MG63 (cell line): ENCODE data around the gene RAPGEF2. TPM values are rescaled to one million over a fixed set of nuclear protein-coding genes. Genes with fewer than 3 reads are reported as not detected.

ENCODE experiments used
- DNase-seq: peaks from one replicate; pipeline ENCODE4 v3.0.0-alpha.2; 2020
- H3K27me3 ChIP-seq: fragments of 250-450 bp; sonication (Bioruptor Pico); 2 replicates; pipeline ENCODE4 v1.5.1; 2020; ENCODE audit warnings: mild to moderate bottlenecking, moderate library complexity
- H3K36me3 ChIP-seq: fragments of 250-450 bp; sonication (Bioruptor Pico); 2 replicates; pipeline ENCODE4 v1.5.1; 2020; ENCODE audit warnings: mild to moderate bottlenecking, moderate library complexity
- H3K4me3 ChIP-seq: fragments of 250-450 bp; sonication (Bioruptor Pico); 2 replicates; pipeline ENCODE4 v1.5.1; 2020; ENCODE audit warnings: mild to moderate bottlenecking, moderate library complexity
- H3K9me3 ChIP-seq: fragments of 250-450 bp; sonication (Bioruptor Pico); 2 replicates; pipeline ENCODE4 v1.5.1; 2020; ENCODE audit warnings: mild to moderate bottlenecking, moderate library complexity
- total RNA-seq: library from RNA; depleted of rRNA; stranded (reverse); fragments of >200 nt; shearing (Covaris generic); gene quantifications from 2 replicates; pipeline ENCODE4 v1.2.3, GENCODE V29; 2014; ENCODE audit warnings: low replicate concordance

The RAPGEF2 gene
- total RNA-seq, 1 experiment from 2014 or later, result 13.8 TPM

DNA sequence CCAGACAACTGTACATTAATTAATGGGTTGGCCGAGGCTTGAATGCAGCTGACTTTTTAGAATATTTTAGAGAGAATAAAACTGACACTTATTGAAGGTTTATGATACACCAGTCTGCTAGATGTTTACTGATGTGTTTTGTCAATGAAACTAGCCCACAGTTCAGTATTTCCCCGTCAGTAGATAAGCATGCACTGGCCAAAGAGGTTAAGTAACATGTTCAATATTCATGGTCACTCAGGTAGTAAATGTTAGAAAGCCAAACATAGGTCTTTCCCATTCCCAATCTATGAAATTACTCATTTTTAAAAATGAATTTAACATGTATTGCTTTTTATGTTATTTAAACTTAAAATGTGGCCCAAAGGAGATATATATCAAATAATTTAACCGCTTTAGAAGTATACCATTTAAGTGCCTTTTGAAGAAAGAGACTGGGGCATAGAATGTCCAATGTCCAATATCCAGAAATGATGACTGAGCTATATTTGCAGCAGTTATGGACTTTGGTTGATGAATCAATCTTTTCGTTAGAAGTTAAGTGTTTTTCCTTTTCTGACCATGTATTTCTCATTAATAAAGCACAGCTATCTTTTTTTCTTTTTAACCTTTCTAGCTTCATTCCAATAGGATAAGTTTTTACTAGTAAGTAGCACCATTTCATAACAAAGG, 156.1 kb downstream of the RAPGEF2 start:
- Histone ChIP-seq H3K9me3 (no peaks in the 10 kb centered on the region), H3K36me3 (no peaks in the 10 kb centered on the region; the same call in 1 of the 2 replicates), H3K27me3 (no peaks in the 10 kb centered on the region), H3K4me3 (no peak overlapping the region)
- no peak for DNase-seq

GRCh38 chr4:159264057-159264456, 161.2 kb downstream of the RAPGEF2 start:
- no peaks in the 10 kb centered on the region for H3K27me3 ChIP-seq
- no peak for DNase-seq
- H3K36me3 ChIP-seq, result no peaks in the 10 kb centered on the region
- H3K9me3 ChIP-seq, result no peaks in the 10 kb centered on the region
- H3K4me3 ChIP-seq, result no peak overlapping the region

DNA sequence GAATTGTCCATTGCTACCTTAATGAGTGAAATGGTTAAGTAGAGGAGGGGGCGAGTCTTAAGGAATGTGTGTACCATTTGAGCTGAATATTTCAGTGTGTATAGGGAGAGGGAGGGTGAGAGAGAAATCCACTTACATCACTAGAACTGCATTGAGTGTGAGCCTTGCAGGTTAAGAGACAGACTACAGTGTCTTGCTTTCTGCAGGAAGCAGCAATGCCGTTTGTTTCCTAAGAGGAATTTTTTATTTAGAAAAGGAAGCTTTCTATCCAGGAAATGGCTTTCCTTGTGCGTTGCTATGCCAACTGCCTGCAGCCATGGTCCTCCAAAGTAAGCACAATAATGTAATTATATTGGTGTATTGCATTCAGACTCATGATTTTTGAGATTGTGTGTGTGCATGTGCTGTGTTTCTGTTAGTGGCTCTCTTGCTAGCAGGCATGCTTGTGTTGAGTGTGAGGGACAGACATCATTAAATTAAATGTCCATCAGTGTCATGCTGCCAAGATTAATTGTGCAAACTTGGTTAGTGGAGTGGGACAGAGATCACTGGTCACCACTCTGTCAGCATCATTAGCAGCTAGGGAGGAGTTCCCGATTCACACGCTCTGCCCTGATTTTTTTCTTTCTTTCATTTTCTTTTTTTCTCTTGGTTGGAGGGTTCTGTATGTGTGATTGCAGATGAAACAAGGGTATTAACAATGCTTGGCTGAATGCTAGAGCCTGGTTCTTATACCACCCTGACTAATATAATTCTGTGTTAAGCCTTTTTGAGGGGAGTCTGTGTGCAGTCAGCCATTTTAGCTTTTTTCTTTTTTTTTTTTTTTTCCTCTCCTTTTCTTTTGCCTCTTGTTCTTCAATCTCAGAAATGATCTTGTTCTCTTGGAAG, 164.3 kb downstream of the RAPGEF2 start:
- no peak overlapping the region for H3K4me3 ChIP-seq
- DNase-seq, result no peak
- H3K9me3 ChIP-seq, result no peaks in the 10 kb centered on the region
- no peaks in the 10 kb centered on the region for H3K36me3 ChIP-seq
- no peaks in the 10 kb centered on the region for H3K27me3 ChIP-seq

GRCh38 chr4:159267869-159268285, 165.0 kb downstream of the RAPGEF2 start:
- Histone ChIP-seq H3K9me3 (no peaks in the 10 kb centered on the region), H3K36me3 (no peaks in the 10 kb centered on the region), H3K4me3 (no peak overlapping the region), H3K27me3 (no peaks in the 10 kb centered on the region)
- no peak for DNase-seq

DNA sequence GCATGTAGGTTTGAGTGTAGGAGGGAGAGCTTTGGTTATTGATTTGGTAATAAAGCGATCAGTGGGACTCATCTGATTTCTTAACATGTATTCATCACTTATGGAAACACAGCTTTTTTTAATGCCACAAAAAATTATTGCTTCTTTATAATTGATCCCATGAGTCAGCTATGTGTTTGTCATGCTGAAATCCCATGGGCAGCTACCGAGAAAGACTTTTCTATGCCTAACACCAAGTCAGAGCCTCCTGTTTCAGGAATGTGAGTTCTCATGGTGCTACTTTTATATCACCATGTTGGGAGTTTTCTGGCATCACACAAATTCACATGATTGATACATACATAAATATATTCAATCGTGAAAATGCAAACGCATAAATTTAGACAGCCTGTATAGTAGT, 165.7 kb downstream of the RAPGEF2 start:
- Histone ChIP-seq H3K27me3 (no peaks in the 10 kb centered on the region), H3K4me3 (no peak overlapping the region), H3K36me3 (no peaks in the 10 kb centered on the region), H3K9me3 (no peaks in the 10 kb centered on the region)
- DNase-seq, result no peak

DNA sequence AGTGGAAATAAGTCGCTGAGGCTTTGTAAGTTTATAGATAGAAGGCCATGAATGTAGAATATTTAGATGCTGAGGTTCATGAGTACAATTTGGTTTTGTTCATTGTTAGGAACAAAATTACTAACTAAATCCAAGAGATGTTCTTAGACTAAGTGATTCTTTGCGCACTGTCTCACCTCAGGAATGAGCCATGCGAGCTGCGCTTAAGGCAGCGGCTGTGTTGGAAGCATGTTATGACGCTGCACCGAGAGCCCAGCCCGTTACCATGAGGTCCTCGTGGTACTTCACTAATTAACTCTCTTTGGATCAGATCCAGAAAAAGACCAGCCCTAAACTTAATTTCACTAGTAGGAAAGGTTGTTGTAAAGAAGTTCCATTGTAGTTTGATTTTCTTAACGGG, 166.2 kb downstream of the RAPGEF2 start:
- H3K9me3 ChIP-seq, result no peaks in the 10 kb centered on the region
- no peak for DNase-seq
- no peaks in the 10 kb centered on the region for H3K36me3 ChIP-seq
- no peaks in the 10 kb centered on the region for H3K27me3 ChIP-seq
- no peak overlapping the region for H3K4me3 ChIP-seq

GRCh38 chr4:159269956-159270355, 167.1 kb downstream of the RAPGEF2 start:
- H3K36me3 ChIP-seq, result no peaks in the 10 kb centered on the region
- H3K4me3 ChIP-seq, result no peak overlapping the region
- H3K27me3 ChIP-seq, result no peaks in the 10 kb centered on the region
- no peak for DNase-seq
- H3K9me3 ChIP-seq, result no peaks in the 10 kb centered on the region

- Histone ChIP-seq H3K9me3 (no peaks in the 10 kb centered on the region), H3K4me3 (no peak overlapping the region), H3K27me3 (no peaks in the 10 kb centered on the region), H3K36me3 (no peaks in the 10 kb centered on the region; the same call in 1 of the 2 replicates)
- no peak for DNase-seq
Measured at GRCh38 chr4:159271856-159272255, 169.0 kb downstream of the RAPGEF2 start.

DNA sequence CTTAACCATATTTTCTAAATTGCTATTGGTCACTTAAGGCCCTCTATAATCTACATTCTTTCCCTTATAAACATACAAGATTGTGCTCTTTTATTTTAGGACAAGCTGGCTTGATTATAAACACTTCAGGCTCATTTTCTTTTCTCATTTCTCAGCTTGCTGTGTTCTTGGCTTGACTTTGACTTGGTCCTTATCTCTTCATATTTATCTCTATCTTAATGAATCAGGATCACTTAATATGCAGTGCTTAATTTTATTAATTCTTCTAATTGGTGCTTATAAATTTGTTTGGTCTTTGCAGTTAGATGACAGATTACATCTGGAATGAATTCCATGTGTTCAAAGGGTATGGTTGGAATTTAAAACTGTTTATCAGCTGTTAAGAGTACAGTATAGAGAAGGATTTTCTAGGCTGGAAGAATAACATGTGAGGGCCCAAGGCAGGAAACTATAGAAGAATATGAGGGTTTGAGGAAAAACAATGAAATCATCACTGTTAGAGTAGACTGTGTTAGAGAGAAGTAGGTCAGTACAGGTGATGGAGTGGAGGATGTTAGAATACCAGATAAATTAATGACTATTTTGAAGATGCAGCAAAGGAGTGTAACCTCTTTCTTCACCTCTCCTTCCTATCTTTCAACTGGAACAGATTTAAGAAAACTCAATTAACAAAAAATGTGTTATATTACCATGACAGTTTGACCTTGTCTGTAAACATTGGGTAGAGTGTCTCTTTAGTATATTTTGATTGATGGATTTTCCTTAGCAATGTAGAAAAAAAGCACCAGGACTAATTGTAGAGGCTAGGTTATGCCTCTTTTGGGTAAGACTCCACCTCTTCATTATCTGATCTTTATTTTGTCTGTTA, 169.6 kb downstream of the RAPGEF2 start:
- Histone ChIP-seq H3K36me3 (no peaks in the 10 kb centered on the region; the same call in 1 of the 2 replicates), H3K27me3 (no peaks in the 10 kb centered on the region), H3K4me3 (no peak overlapping the region), H3K9me3 (no peaks in the 10 kb centered on the region; the same call in 1 of the 2 replicates)
- DNase-seq, result no peak

DNA sequence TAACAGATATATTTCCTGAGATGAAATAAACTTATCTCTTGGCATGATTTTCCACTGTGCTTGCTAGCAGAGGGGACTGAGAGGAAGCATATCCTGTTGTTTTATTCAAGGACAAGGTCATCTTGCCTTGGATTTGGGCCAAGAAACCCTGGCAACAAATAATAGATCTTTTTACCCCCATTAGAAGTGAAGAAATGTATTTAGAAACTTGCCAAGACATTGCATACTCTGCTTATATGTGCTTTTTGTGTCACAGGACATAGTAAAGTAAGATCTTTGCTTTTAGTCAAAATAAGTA, 170.2 kb downstream of the RAPGEF2 start:
- no peak for DNase-seq

GRCh38 chr4:159273841-159274240, 171.0 kb downstream of the RAPGEF2 start:
- Histone ChIP-seq H3K36me3 (no peaks in the 10 kb centered on the region; the same call in 1 of the 2 replicates), H3K9me3 (no peaks in the 10 kb centered on the region; the same call in 1 of the 2 replicates), H3K4me3 (no peak overlapping the region), H3K27me3 (no peaks in the 10 kb centered on the region)
- DNase-seq, result no peak

More for the DNA sequence above, 170.2 kb downstream of the RAPGEF2 start:
- H3K9me3 ChIP-seq, result no peaks in the 10 kb centered on the region; the same call in 1 of the 2 replicates
- H3K27me3 ChIP-seq, result no peaks in the 10 kb centered on the region
- H3K4me3 ChIP-seq, result no peak overlapping the region
- H3K36me3 ChIP-seq, result no peaks in the 10 kb centered on the region; the same call in 1 of the 2 replicates

- DNase-seq, result no peak
- H3K27me3 ChIP-seq, result no peaks in the 10 kb centered on the region
- H3K36me3 ChIP-seq, result no peaks in the 10 kb centered on the region; the same call in 1 of the 2 replicates
- H3K4me3 ChIP-seq, result no peak overlapping the region
- no peaks in the 10 kb centered on the region; the same call in 1 of the 2 replicates for H3K9me3 ChIP-seq
Measured at GRCh38 chr4:159278399-159278798, 175.5 kb downstream of the RAPGEF2 start.

- Histone ChIP-seq H3K9me3 (no peaks in the 10 kb centered on the region; the same call in 1 of the 2 replicates), H3K27me3 (no peaks in the 10 kb centered on the region), H3K4me3 (no peak overlapping the region), H3K36me3 (no peaks in the 10 kb centered on the region; the same call in 1 of the 2 replicates)
- DNase-seq, result no peak
Measured at GRCh38 chr4:159279084-159279483, 176.2 kb downstream of the RAPGEF2 start.

- H3K36me3 ChIP-seq, result peaks cover 8% of the 10 kb centered on the region
- H3K4me3 ChIP-seq, result no peak overlapping the region
- H3K9me3 ChIP-seq, result peaks cover 2% of the 10 kb centered on the region
- no peak for DNase-seq
- no peaks in the 10 kb centered on the region for H3K27me3 ChIP-seq
Measured at GRCh38 chr4:159280442-159281172, 177.7 kb downstream of the RAPGEF2 start.

- peaks cover 2% of the 10 kb centered on the region for H3K9me3 ChIP-seq
- H3K4me3 ChIP-seq, result no peak overlapping the region
- H3K36me3 ChIP-seq, result peaks cover 8% of the 10 kb centered on the region
- no peak for DNase-seq
- no peaks in the 10 kb centered on the region for H3K27me3 ChIP-seq
Measured at GRCh38 chr4:159281771-159282170, 178.9 kb downstream of the RAPGEF2 start.

- no peak for DNase-seq
- H3K36me3 ChIP-seq, result peaks cover 8% of the 10 kb centered on the region
Measured at GRCh38 chr4:159282329-159282728, 179.4 kb downstream of the RAPGEF2 start.

More at GRCh38 chr4:159282329-159282728, 179.4 kb downstream of the RAPGEF2 start:
- Histone ChIP-seq H3K9me3 (peaks cover 2% of the 10 kb centered on the region), H3K27me3 (no peaks in the 10 kb centered on the region), H3K4me3 (no peak overlapping the region)
